ENCODE results near the gene TANGO2.

The TANGO2 gene

DNA sequence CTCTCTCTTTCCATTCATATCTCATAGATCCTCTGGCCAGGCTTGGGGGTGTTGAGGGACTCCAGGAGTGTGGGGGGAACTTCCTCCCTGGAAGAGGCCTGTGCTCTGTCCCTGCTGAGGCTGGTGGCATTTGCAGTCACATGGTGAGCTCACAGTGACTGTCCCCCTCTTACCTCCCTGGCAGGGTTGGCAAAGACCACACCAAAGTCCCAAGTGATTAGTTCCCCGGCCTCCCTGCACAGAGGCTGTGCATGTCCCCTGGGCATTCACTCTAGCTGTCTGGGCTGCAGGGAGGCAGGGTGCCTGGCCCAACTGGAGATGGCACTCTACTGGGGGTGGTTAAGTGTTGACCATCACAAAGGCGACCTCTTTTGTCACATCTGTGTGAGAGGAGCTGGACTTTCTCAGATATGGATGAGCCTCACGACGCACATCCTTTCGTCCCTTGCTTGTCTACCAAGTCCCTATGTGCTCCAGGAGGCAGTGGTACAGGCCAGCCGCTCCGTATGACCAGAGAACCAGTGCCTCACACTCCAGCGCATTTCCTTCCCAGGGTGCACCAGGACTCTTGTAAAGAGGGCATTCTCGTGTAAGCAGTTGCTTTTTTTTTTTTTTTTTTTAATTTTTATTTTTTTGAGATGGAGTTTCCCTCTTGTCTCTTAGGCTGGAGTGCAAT lies 8.8 kb downstream of the TANGO2 start:
- no peak for FAIRE-seq
- TF ChIP-seq POU2F2 (IDR thresholded peaks at IDR 0.05; ENCODE audit: low read depth, low read length) (no peak), PAX5 (IDR thresholded peaks at IDR 0.05; ENCODE audit: insufficient read depth, low read length, severe bottlenecking) (no peak), POLR2AphosphoS5 (IDR thresholded peaks at IDR 0.05; ENCODE audit: low read depth, low read length) (no peak), SPI1 (IDR thresholded peaks at IDR 0.05; ENCODE audit: low read depth, low read length) (no peak), TAF1 (IDR thresholded peaks at IDR 0.05; ENCODE audit: low read depth, low read length) (no peak), POLR2A (IDR thresholded peaks at IDR 0.05; ENCODE audit: low read depth, low read length) (no peak)
- no peak for DNase-seq (ENCODE audit: insufficient read length, low spot score)

DNA sequence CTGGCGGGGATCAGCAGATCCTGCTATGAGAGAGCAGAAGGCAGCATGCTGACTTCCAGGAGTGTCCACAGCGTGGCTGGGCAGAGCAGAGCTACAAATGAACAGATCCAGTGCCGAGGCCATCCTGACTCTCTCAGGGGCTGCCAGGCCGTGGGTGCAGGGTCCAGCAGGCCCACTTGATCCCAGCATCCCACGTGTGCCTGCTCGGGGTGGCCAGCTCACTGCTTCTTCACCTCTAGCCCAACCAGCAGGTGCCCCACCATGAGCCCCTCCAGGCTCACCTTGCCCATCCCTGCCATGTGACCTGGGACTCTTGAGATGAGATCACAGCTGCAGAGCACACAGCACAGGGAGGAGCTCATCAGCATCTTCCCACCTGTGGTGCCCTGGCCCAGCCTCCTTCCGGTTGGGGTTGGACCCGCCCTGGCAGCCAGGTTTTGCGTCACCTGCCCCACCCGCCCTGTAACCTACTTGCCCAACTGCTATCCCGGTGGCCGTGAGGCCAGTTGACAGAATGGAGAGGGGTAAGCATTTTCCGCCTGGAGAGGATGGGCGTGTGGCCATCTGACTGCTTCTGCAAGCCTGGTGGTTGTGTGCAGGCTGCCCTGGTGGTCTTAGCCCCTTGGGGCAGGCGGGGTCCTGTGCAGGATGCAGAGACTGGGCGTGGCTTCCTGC lies 11.0 kb downstream of the TANGO2 start:
- FAIRE-seq (no peak), DNase-seq (ENCODE audit: insufficient read length, low spot score) (no peak)
- TF ChIP-seq TAF1 (IDR thresholded peaks at IDR 0.05; ENCODE audit: low read depth, low read length) (no peak), PAX5 (IDR thresholded peaks at IDR 0.05; ENCODE audit: insufficient read depth, low read length, severe bottlenecking) (no peak), POLR2AphosphoS5 (IDR thresholded peaks at IDR 0.05; ENCODE audit: low read depth, low read length) (no peak), POU2F2 (IDR thresholded peaks at IDR 0.05; ENCODE audit: low read depth, low read length) (no peak), POLR2A (IDR thresholded peaks at IDR 0.05; ENCODE audit: low read depth, low read length) (no peak), SPI1 (IDR thresholded peaks at IDR 0.05; ENCODE audit: low read depth, low read length) (no peak)

DNA sequence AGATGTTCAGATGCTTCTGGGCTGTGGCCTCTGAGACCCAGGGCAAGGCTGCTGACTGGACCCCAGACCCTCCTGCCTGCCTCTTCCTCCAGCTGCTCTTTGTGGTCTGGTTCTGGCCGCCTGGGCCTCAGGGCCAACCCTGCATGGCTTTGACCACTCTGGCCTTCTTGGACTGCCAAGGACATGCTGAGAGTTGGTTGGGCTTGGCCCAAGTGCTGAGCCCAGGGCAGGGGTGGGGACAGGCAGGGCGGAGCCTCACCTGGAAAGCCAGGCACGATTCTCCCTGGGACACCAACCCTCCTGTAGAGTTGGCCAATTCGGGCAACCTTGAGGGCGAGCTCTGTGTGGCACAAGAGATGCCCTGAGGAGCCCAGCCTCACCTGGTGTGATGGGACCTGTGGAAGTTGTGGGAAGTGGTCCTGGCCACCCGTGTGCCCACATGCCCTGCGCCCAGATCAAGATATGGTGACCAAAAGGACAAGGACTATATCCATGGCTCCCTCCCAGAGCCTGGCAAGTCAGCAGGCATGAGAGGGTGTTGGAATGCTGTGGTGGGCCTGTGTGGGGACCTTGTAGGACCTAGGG lies 11.6 kb downstream of the TANGO2 start:
- FAIRE-seq: no peak
- DNase-seq (ENCODE audit: insufficient read length, low spot score): no peak
- TF ChIP-seq POLR2AphosphoS5 (IDR thresholded peaks at IDR 0.05; ENCODE audit: low read depth, low read length): no peak
- TF ChIP-seq POU2F2 (IDR thresholded peaks at IDR 0.05; ENCODE audit: low read depth, low read length): no peak
- TF ChIP-seq POLR2A (IDR thresholded peaks at IDR 0.05; ENCODE audit: low read depth, low read length): no peak
- TF ChIP-seq TAF1 (IDR thresholded peaks at IDR 0.05; ENCODE audit: low read depth, low read length): no peak
- no peak for TF ChIP-seq PAX5 (IDR thresholded peaks at IDR 0.05; ENCODE audit: insufficient read depth, low read length, severe bottlenecking)
- TF ChIP-seq SPI1 (IDR thresholded peaks at IDR 0.05; ENCODE audit: low read depth, low read length): no peak

DNA sequence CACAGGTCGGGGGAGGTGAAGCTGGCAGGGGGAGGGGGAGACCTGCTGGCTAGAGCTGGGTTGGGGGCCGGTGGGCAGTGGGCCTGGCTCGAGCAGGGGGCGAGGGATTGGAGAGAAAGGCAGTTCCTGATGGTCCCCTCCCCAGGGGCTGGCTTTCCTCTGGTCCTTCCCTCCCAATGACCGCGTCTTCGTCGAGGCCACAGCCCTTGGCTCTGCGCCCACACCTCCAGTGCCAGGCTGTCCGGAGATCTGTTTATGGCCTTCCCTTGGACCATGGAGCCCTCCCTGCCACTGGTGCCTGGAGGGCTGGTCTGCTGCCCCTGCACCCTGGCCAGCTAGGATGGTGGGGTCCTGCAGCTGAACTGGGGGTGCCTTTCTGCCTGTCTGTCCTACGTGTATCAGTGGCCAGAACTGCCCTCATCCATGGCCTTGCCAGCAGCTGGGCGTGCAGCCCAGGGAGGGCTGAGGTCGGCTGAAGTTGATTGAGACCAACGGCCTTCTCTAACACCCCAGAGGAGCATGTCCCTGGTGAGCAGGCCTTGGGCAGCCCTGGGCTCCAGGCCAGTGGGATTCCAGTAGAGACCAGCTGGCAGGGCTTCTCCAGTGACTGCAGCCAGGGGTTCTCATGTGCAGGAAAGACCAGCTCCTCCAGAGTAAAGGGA lies 12.3 kb downstream of the TANGO2 start:
- DNase-seq (ENCODE audit: insufficient read length, low spot score): no peak
- TF ChIP-seq TAF1 (IDR thresholded peaks at IDR 0.05; ENCODE audit: low read depth, low read length) (no peak), POLR2A (IDR thresholded peaks at IDR 0.05; ENCODE audit: low read depth, low read length) (no peak), PAX5 (IDR thresholded peaks at IDR 0.05; ENCODE audit: insufficient read depth, low read length, severe bottlenecking) (no peak), POLR2AphosphoS5 (IDR thresholded peaks at IDR 0.05; ENCODE audit: low read depth, low read length) (no peak), POU2F2 (IDR thresholded peaks at IDR 0.05; ENCODE audit: low read depth, low read length) (no peak), SPI1 (IDR thresholded peaks at IDR 0.05; ENCODE audit: low read depth, low read length) (no peak)
- no peak for FAIRE-seq

DNA sequence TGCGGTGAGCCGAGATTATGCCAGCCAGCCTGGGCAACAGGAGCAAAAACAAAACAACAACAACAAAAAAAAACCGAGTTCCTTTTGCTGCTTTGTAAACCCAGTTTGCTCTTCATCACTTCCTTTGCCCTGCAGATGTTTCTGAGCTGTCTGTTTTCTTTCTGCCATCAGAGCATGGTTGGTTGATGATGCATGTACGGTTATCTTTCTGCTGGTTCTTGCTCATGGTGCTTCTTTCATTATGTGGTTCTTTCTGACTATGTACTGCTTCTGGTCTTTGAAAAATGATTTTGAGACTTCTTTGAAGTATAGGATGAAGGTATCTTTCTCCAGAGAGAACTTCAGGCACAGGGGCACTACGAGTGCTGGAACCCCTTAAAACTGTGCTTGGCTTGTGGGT lies 13.2 kb downstream of the TANGO2 start:
- no peak for DNase-seq (ENCODE audit: insufficient read length, low spot score)
- TF ChIP-seq TAF1 (IDR thresholded peaks at IDR 0.05; ENCODE audit: low read depth, low read length) (no peak), POLR2A (IDR thresholded peaks at IDR 0.05; ENCODE audit: low read depth, low read length) (no peak), PAX5 (IDR thresholded peaks at IDR 0.05; ENCODE audit: insufficient read depth, low read length, severe bottlenecking) (no peak), POLR2AphosphoS5 (IDR thresholded peaks at IDR 0.05; ENCODE audit: low read depth, low read length) (no peak), SPI1 (IDR thresholded peaks at IDR 0.05; ENCODE audit: low read depth, low read length) (no peak), POU2F2 (IDR thresholded peaks at IDR 0.05; ENCODE audit: low read depth, low read length) (no peak)
- no peak for FAIRE-seq

DNA sequence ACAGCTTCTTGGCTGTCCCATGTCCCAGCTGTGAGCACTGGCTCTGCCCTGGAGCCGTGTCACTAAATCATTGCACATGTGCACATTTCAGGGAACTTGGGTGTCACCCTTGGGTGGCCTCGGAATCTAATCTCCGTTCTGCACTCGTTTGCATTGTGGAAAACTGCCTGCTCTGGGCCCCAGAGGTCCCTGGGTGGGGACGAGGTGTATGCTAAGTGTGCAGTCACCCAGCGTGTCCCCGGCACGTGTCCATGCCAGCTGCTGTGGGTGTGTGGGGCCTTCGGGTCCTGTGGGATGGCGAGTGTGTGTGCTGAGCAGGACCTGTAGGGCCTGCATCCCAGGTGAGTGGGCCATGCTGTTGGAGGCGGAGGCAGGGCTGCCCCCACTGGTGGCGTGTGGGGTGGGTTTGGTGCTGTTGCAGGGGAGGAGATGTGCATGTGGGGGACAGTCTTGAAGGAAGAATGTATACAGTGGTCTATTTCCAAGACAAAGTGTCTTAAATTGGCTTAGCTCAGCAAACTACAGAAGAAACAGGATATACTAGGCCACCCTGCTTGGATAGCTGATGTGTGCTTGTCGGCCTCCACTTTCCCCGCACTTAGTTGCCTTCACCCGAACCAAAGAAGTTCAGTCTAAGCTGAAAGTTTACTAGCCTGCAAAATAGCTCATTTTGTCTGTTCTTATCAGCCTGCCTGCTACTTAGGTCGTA lies 14.6 kb downstream of the TANGO2 start:
- FAIRE-seq: no peak

DNA sequence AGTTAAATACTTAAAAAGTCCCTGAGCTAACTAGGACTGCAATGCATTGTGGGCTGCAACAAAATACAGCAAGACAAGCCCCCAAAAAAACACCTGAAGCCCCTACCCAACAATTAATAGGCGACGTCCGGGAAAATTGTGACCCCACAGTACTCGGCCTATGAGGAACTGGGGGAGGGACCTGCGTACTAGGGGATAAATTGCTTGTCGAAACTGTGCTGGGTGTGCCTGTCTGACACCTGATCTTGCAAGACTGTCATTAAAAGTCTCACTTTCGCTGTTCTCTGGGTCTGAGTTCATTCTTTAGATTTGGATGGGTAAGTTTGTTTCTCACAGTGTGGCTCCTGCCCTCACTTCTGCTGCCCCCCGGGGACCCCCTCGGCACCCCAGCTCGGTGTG lies 15.2 kb downstream of the TANGO2 start:
- FAIRE-seq: no peak
- TF ChIP-seq PAX5 (IDR thresholded peaks at IDR 0.05; ENCODE audit: insufficient read depth, low read length, severe bottlenecking) (no peak), TAF1 (IDR thresholded peaks at IDR 0.05; ENCODE audit: low read depth, low read length) (no peak), POLR2AphosphoS5 (IDR thresholded peaks at IDR 0.05; ENCODE audit: low read depth, low read length) (no peak), SPI1 (IDR thresholded peaks at IDR 0.05; ENCODE audit: low read depth, low read length) (no peak), POLR2A (IDR thresholded peaks at IDR 0.05; ENCODE audit: low read depth, low read length) (no peak), POU2F2 (IDR thresholded peaks at IDR 0.05; ENCODE audit: low read depth, low read length) (no peak)
- DNase-seq (ENCODE audit: insufficient read length, low spot score): no peak

More for the DNA sequence above, 14.6 kb downstream of the TANGO2 start:
- TF ChIP-seq PAX5 (IDR thresholded peaks at IDR 0.05; ENCODE audit: insufficient read depth, low read length, severe bottlenecking) (no peak), POU2F2 (IDR thresholded peaks at IDR 0.05; ENCODE audit: low read depth, low read length) (no peak), POLR2A (IDR thresholded peaks at IDR 0.05; ENCODE audit: low read depth, low read length) (no peak), POLR2AphosphoS5 (IDR thresholded peaks at IDR 0.05; ENCODE audit: low read depth, low read length) (no peak), TAF1 (IDR thresholded peaks at IDR 0.05; ENCODE audit: low read depth, low read length) (no peak), SPI1 (IDR thresholded peaks at IDR 0.05; ENCODE audit: low read depth, low read length) (no peak)
- no peak for DNase-seq (ENCODE audit: insufficient read length, low spot score)

DNA sequence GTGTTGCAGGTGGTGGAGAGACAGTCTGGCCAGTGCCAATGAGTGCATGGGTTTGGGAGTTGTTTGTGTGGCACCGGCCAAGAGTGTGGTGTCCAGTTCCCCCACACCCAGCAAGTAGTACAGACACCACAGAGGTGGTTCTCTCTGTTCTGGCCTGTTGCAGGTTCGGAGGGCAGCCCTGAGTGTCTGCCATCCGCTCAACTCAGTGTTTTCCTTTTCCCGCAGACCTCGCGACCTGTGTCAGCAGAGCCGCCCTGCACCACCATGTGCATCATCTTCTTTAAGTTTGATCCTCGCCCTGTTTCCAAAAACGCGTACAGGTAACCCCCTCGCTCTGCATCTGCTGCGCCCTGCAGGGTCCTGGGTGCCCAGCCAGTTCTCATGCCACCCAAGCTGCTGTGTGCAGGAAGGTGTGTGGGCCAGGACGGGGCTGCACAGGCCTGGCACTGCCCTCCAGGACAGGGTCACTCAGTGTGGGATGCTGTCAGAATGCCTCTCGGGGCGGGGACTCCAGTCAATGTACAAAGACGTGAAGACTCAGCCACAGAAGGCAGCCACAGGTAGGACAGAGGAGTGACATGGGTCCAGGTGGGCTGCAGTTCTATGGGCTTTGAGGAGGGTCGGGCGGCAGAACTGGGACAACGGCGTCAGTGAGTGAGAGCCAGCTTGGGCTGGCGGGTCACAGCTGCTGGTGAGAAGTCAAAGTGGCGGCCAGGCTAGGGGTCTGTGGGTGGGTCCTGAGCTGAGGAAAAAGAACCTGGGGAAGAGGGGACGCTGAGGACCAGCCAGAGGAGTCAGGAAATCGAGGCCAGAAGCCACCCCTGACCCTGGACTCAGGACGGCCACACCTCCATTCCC lies 15.9 kb downstream of the TANGO2 start:
- TF ChIP-seq POLR2AphosphoS5 (IDR thresholded peaks at IDR 0.05; ENCODE audit: low read depth, low read length) (no peak), TAF1 (IDR thresholded peaks at IDR 0.05; ENCODE audit: low read depth, low read length) (no peak), POLR2A (IDR thresholded peaks at IDR 0.05; ENCODE audit: low read depth, low read length) (no peak), SPI1 (IDR thresholded peaks at IDR 0.05; ENCODE audit: low read depth, low read length) (no peak), PAX5 (IDR thresholded peaks at IDR 0.05; ENCODE audit: insufficient read depth, low read length, severe bottlenecking) (no peak)
- no peak for DNase-seq (ENCODE audit: insufficient read length, low spot score)
- no peak for FAIRE-seq
